Measurements from ENCODE around the gene RAPGEFL1.

DNA sequence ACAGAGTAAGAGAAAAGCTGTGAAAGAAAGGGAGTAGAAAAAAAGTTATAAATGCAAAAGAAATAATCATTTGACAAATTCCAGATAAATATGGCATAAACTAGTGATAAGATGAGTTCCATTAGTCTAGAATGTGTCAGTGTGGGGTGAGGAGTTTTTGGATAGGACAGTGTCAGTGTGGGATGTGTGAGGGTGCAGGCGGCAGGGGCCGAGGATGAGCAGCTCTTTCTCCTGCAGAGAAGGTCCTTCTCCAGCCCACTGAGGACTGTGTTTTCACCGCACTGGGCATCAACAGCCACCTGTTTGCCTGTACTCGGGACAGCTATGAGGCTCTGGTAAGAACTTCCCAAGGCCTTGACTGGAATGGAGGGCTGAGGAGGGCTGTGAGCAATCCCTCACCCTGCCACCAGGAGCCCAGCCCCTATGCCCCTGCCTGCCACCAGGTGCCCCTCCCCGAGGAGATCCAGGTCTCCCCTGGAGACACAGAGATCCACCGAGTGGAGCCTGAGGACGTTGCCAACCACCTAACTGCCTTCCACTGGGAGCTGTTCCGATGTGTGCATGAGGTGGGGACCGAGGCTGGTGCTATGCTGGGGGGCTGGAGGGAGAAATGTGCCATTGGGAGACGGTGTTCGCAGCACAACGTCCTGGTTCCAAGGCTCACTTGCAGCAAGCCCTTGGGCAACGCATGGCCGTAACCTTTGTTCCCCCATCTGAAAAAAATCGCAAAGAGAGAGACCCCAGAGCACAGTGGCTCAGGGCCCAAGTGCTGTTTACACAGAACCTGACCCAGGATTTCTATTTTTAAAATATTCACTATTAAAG, 13.1 kb downstream of the RAPGEFL1 start:
- TF ChIP-seq CTCF (conservative IDR thresholded peaks at IDR 0.05; ENCODE audit: low read length): peak; percentile 80
- TF ChIP-seq EZH2phosphoT487 (IDR thresholded peaks at IDR 0.05; ENCODE audit: borderline replicate concordance): no peak
